Nephron (organoid): ENCODE measurements around the gene PRKAG2.

Source experiments
- H3K27ac Mint-ChIP-seq, 3 experiments: 2 replicates each; pipeline ENCODE4 v1.8.0; 2020; ENCODE audit warnings: mixed read lengths in 3 of 3, mild to moderate bottlenecking in 2 of 3, moderate library complexity in 1 of 3
- H3K27me3 Mint-ChIP-seq: 2 replicates; pipeline ENCODE4 v1.8.0; 2021; ENCODE audit warnings: low read depth, mild to moderate bottlenecking, moderate library complexity, mixed read lengths
- H3K36me3 Mint-ChIP-seq: 2 replicates; pipeline ENCODE4 v1.8.0; 2020; ENCODE audit warnings: low read depth, mixed read lengths
- H3K4me1 Mint-ChIP-seq: 2 replicates; pipeline ENCODE4 v1.8.0; 2020; ENCODE audit warnings: mixed read lengths
- H3K4me3 Mint-ChIP-seq, 3 experiments: 2 replicates each; pipeline ENCODE4 v1.8.0; 2020; ENCODE audit warnings: mild to moderate bottlenecking in 3 of 3, mixed read lengths in 3 of 3, moderate library complexity in 2 of 3
- H3K9me3 Mint-ChIP-seq: 2 replicates; pipeline ENCODE4 v1.8.0; 2020; ENCODE audit warnings: mixed read lengths
- TF ChIP-seq, protein P1 (sequence below), 3 experiments: fragments of 200-600 bp; sonication (generic); IDR thresholded peaks; one replicate each; pipeline ENCODE4 v1.5.0; 2021; ENCODE audit warnings: antibody characterized with exemption in 3 of 3; ENCODE audit not compliant: unreplicated experiment in 3 of 3

The PRKAG2 gene

DNA sequence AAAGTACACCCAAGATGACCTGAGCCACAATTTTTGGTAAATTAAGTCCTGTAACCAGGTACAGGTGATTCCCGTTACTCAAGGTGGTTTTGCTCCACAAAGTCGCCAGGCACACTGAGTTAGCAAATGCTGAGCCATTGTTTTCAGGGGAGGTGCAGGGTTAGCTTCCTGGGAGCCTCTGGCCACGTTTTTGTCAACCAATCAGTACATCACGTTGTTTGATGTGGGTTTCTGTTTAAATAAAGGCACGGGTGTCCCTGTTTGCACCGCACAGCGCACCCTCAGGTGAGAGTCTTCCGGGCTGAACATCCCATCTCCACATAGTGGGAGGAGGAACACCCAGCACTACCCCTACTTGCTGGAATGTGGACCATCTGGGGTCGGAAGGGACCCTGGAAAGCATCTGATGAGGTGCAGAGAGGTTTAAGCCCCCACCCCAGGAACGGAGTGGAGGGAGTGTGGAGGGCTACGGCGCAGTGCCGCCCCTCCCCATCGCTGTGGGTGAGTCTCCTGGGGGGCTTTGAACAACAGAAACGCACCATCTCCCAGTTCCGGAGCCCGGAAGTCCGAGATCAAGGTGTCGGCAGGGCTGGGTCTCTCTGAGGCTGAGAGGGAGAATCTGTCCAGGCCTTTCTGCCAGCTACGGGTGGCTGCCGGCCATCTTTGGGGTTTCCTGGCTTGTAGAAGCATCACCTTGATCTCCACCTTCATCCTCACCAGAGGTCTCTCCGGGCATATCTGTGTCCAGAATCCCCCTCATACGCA, 42.5 kb downstream of the PRKAG2 start:
- H3K9me3 Mint-ChIP-seq = no peaks in the 10 kb centered on the region
- TF ChIP-seq, protein P1, sequence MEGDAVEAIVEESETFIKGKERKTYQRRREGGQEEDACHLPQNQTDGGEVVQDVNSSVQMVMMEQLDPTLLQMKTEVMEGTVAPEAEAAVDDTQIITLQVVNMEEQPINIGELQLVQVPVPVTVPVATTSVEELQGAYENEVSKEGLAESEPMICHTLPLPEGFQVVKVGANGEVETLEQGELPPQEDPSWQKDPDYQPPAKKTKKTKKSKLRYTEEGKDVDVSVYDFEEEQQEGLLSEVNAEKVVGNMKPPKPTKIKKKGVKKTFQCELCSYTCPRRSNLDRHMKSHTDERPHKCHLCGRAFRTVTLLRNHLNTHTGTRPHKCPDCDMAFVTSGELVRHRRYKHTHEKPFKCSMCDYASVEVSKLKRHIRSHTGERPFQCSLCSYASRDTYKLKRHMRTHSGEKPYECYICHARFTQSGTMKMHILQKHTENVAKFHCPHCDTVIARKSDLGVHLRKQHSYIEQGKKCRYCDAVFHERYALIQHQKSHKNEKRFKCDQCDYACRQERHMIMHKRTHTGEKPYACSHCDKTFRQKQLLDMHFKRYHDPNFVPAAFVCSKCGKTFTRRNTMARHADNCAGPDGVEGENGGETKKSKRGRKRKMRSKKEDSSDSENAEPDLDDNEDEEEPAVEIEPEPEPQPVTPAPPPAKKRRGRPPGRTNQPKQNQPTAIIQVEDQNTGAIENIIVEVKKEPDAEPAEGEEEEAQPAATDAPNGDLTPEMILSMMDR (IDR thresholded peaks at IDR 0.05; ENCODE audit: unreplicated experiment in 3 of 3) = no peak
- H3K27ac Mint-ChIP-seq = no peak overlapping the region
- H3K27me3 Mint-ChIP-seq = peaks cover 41% of the 10 kb centered on the region
- H3K4me3 Mint-ChIP-seq = no peak overlapping the region
- H3K4me1 Mint-ChIP-seq = peaks cover 10% of the 10 kb centered on the region
- H3K36me3 Mint-ChIP-seq = no peaks in the 10 kb centered on the region

DNA sequence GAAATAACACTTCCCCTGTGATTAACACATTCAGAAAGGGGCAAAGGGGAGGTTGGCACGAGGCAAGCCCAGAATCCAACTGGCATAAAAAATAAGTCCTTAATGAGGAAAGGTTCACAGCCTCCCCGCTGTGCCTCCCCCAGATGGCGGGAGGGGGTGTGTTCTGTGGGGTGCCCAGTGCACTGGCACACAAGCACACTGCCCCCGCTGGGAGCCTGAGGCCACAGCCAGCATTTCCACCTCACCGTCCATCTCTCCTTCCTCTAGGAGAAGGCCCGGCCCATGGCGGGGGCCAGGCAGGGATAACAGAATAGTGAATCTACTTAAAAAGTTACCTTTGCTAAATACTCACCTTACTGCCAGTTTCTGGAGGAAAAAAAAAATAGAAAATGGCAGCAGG, 43.2 kb downstream of the PRKAG2 start:
- Mint-ChIP-seq H3K4me1 (peaks cover 10% of the 10 kb centered on the region), H3K36me3 (no peaks in the 10 kb centered on the region), H3K27me3 (peaks cover 39% of the 10 kb centered on the region), H3K9me3 (no peaks in the 10 kb centered on the region), H3K27ac (no peak overlapping the region), H3K4me3 (no peak overlapping the region)
- TF ChIP-seq, protein P1 (IDR thresholded peaks at IDR 0.05; ENCODE audit: unreplicated experiment in 3 of 3) = no peak

DNA sequence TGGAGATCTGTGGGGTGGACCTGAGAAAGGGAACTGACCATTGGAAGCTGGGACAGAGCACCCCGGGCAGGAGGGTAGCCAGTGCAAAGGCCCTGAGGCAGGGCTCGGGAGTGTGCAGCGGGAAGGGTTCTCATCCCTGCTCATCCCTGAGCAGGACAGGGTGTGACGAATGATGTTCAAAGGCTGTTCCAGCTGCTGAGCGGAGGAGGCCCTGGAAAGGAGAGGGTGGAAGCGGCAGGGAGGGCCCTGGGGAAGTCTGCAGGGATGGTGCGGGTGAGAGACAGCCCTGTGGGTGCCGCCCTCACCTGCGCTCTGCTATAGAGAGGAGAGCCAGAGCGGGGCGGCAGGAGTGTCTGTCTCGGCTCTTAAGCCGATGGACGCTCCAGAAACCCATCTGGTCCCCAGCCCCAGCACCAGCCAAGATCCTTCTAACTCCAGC, 43.7 kb downstream of the PRKAG2 start:
- H3K4me1 Mint-ChIP-seq = peaks cover 10% of the 10 kb centered on the region
- H3K27me3 Mint-ChIP-seq = peaks cover 36% of the 10 kb centered on the region
- H3K27ac Mint-ChIP-seq = no peak overlapping the region
- no peaks in the 10 kb centered on the region for H3K9me3 Mint-ChIP-seq
- no peak overlapping the region for H3K4me3 Mint-ChIP-seq
- H3K36me3 Mint-ChIP-seq = no peaks in the 10 kb centered on the region
- TF ChIP-seq, protein P1 (IDR thresholded peaks at IDR 0.05; ENCODE audit: unreplicated experiment in 3 of 3) = no peak

DNA sequence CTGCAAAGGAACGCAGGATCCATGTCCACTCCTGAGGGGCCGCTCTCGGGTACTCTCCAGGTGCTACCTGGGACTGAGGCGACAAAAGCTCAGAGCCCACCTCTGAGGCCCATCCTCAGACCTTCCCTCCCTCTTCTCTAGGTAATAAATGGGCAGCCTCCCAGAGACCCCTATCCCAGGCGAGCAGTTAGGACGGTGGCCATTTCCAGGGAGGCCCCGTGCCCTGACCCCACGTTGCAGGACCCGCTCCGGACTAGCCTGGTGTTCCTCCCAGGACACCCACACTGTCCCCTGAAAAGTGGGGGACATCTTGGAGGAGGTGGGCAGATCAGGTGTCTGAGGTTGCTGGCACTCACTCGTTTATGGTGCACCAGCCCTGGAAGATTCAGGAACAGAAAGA, 44.3 kb downstream of the PRKAG2 start:
- Mint-ChIP-seq H3K36me3 (no peaks in the 10 kb centered on the region), H3K4me1 (peaks cover 7% of the 10 kb centered on the region), H3K4me3 (no peak overlapping the region), H3K27ac (no peak overlapping the region), H3K9me3 (no peaks in the 10 kb centered on the region), H3K27me3 (peaks cover 35% of the 10 kb centered on the region)
- TF ChIP-seq, protein P1 (IDR thresholded peaks at IDR 0.05; ENCODE audit: unreplicated experiment in 3 of 3) = no peak

DNA sequence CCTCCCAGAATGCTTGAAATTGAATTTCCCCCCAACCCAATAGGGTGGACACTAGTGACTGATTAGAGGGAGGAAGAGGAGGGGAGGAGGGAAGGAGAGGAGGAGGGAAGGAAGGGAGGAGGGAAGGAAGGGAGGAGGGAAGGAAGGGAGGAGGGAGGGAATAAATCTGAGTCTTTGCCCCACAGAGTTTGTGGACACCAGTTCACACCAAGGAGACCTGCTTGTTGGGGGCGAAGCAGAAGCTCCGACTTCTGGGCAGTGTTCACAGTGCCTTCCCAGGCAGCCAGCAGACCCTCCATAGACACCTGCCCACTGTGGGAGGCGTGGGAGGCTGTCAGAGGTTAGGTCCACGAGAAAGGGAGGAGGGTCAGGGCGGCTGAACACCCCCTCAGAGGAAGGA, 44.8 kb downstream of the PRKAG2 start:
- Mint-ChIP-seq H3K9me3 (no peaks in the 10 kb centered on the region), H3K27ac (no peak overlapping the region), H3K4me1 (peaks cover 1% of the 10 kb centered on the region), H3K27me3 (peaks cover 32% of the 10 kb centered on the region), H3K36me3 (no peaks in the 10 kb centered on the region), H3K4me3 (no peak overlapping the region)
- TF ChIP-seq, protein P1 (IDR thresholded peaks at IDR 0.05; ENCODE audit: unreplicated experiment in 3 of 3) = no peak

DNA sequence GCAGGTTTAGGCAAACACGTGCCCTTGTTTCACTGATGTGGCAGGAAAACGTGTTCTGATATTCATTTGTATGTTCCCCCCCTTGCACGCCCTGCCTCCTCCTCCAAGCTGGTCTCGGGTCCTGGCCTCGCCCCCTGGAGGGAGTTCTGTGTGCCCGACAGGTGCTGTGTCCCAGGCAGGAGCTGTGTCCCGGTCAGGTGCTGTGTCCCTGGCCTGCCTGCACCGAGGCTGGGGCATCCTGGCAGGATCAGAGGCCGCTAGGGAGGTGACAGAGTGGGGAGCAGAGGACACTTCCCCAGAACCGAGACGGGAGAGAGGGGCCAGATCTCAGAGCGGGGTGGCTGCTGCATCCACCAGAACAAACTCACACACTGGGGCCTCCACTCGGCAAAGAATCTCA, 45.3 kb downstream of the PRKAG2 start:
- H3K27ac Mint-ChIP-seq = no peak overlapping the region
- H3K4me3 Mint-ChIP-seq = no peak overlapping the region
- no peaks in the 10 kb centered on the region for H3K9me3 Mint-ChIP-seq
- TF ChIP-seq, protein P1 (IDR thresholded peaks at IDR 0.05; ENCODE audit: unreplicated experiment in 3 of 3) = no peak
- peaks cover 28% of the 10 kb centered on the region for H3K27me3 Mint-ChIP-seq
- peaks cover 3% of the 10 kb centered on the region for H3K4me1 Mint-ChIP-seq
- H3K36me3 Mint-ChIP-seq = no peaks in the 10 kb centered on the region
